Muscle layer of duodenum (tissue), 2 donors: ENCODE measurements around the gene CLEC2A.
"Not testable (repeated sequence)": the region's sequence is repeated elsewhere in the genome, so short reads cannot be mapped to it uniquely, and the experiment has no call there.

Experiments
- H3K27ac ChIP-seq: one replicate; pipeline ENCODE4 v1.7.0; 2013; ENCODE audit warnings: mild to moderate bottlenecking, low read length
- H3K27me3 ChIP-seq: one replicate; pipeline ENCODE4 v1.7.0; 2013; ENCODE audit warnings: low read depth, mild to moderate bottlenecking, control low read depth, low read length
- H3K36me3 ChIP-seq, 2 donors: one replicate each; pipeline ENCODE4 v1.7.0; 2013; ENCODE audit warnings: low read length in 2 of 2, control low read depth in 1 of 2, mild to moderate bottlenecking in 1 of 2; ENCODE audit not compliant: insufficient read depth in 2 of 2, control insufficient read depth in 1 of 2
- H3K4me1 ChIP-seq, 2 donors: one replicate each; pipeline ENCODE4 v1.7.0; 2013; ENCODE audit warnings: low read length in 2 of 2, mild to moderate bottlenecking in 2 of 2, control low read depth in 1 of 2, moderate library complexity in 1 of 2; ENCODE audit not compliant: insufficient read depth in 2 of 2, control insufficient read depth in 1 of 2
- H3K4me3 ChIP-seq, 2 donors: one replicate each; pipeline ENCODE4 v1.7.0; 2013; ENCODE audit warnings: low read length in 2 of 2, low read depth in 1 of 2, mild to moderate bottlenecking in 1 of 2
- H3K9me3 ChIP-seq, 2 donors: one replicate each; pipeline ENCODE4 v1.7.0; 2013; ENCODE audit warnings: low read length in 2 of 2, control low read depth in 1 of 2, mild to moderate bottlenecking in 1 of 2; ENCODE audit not compliant: control insufficient read depth in 1 of 2
- donor health status: healthy.

The CLEC2A gene

DNA sequence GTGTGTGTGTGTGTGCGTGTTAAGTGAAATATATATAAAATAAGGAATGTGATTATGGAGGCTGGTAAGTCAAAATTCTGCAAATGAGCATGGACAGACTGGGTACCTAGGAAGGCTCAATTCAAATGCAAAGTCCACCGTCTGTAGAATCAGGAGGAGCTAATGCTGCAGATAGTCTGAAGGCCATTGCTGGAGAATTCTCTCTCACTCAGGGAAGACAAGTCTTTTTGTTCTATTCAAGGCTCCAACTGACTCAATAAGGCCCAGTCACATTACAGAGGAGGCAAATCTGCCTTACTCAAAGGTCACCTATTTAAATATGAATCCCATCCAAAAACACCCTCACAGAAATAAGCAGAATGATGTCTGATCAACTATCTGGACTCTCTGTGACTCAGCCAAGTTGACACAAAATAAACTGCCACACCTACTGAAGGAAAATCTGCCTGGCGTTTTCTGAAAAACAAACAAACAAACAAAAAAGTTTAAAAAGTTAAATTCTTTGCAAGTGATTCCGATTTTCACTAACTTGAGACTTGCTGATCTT is 51.6 kb downstream of the CLEC2A start:
- Histone ChIP-seq H3K4me1 (no peaks in the 10 kb centered on the region), H3K36me3 (no peaks in the 10 kb centered on the region), H3K4me3 (no peak overlapping the region), H3K27ac (no peak overlapping the region), H3K27me3 (no peaks in the 10 kb centered on the region), H3K9me3 (no peaks in the 10 kb centered on the region)

DNA sequence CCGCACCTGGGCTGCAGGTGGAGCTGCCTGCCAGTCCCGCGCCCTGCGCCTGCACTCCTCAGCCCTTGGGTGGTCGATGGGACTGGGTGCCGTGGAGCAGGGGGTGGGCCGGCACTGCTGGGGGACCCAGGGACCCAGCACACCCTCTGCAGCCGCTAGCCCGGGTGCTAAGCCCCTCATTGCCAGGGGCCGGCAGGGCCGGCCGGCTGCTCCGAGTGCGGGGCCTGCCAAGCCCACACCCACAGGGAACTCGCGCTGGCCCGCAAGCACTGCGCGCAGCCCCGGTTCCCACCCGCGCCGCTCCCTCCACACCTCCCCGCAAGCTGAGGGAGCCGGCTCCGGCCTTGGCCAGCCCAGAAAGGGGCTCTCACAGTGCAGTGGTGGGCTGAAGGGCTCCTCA is 56.0 kb downstream of the CLEC2A start:
- H3K36me3 ChIP-seq, H3K4me3 ChIP-seq, H3K9me3 ChIP-seq, H3K27ac ChIP-seq, H3K4me1 ChIP-seq, H3K27me3 ChIP-seq: not testable (repeated sequence)

DNA sequence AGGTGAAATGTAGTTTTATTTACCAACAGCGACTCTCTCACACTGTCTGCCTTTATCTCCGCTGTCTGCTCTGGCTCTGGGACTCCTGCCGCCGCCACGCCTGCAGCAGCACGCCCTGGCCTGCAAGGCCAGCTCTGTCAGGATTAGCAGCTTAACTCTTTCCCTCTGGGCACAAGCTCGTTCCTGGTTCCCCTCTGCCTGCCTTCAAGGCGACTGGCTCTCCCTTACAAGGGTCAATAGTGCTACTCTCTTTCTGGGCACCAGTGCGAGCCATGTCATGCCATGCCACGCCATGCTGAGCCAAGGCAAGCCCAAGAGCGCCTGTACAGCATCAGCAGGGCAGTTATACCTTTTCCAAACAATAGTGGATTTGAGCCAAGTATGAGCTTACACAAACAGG is 59.4 kb downstream of the CLEC2A start:
- Histone ChIP-seq H3K4me1 (no peaks in the 10 kb centered on the region), H3K27ac (no peak overlapping the region), H3K27me3 (no peaks in the 10 kb centered on the region), H3K9me3 (no peaks in the 10 kb centered on the region), H3K4me3 (no peak overlapping the region), H3K36me3 (no peaks in the 10 kb centered on the region)

DNA sequence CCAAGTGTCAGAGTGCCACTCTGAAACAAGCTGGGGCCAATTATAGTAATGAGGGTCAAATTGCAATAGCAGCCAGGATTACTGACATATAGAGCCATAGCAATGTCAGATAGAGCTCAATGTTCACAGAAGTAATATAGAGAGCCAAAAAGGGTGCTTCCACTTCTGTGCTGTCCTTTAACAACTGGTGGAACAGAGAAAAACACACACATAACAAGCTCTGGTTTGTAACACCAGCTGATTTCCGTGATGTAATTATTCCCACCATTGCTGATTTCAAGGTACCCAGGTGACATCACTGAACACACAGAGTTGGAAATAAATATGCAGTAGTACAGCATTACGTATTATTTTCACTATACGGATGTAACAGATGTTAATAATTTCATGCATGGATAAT is 60.0 kb downstream of the CLEC2A start:
- H3K27me3 ChIP-seq = no peaks in the 10 kb centered on the region
- H3K9me3 ChIP-seq = no peaks in the 10 kb centered on the region
- no peaks in the 10 kb centered on the region for H3K4me1 ChIP-seq
- H3K36me3 ChIP-seq = no peaks in the 10 kb centered on the region
- no peak overlapping the region for H3K4me3 ChIP-seq
- no peak overlapping the region for H3K27ac ChIP-seq

DNA sequence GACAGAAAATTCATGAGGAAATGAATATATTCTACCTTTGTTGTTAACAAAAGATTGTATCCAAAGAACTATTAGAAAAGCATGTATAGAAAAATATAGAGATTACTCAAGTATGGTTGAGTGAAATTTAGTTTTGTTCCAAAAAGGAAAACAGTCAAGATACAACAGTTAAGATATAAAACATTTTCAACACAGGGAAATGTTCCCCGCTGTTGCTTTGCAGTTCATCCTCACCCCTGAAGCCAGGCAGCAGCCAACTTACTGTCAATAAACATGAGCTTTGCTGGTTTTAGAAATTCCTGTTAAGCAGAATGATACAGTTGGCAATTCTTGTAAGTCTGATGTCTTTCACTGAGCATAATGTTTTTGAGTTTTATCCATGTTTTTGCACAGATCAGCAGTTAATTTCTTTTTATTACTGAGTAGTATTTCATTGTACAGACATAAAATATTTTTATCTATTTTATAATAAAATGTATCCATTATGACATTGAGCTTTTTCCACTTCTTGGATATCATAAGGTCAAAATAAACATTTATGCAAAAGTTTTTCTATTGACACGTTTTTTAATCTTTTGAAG is 61.8 kb downstream of the CLEC2A start:
- Histone ChIP-seq H3K4me1 (no peaks in the 10 kb centered on the region), H3K9me3 (no peaks in the 10 kb centered on the region), H3K4me3 (peak overlapping the region; percentile 58 to 71), H3K36me3 (no peaks in the 10 kb centered on the region), H3K27me3 (no peaks in the 10 kb centered on the region), H3K27ac (peak overlapping the region; percentile 96)

DNA sequence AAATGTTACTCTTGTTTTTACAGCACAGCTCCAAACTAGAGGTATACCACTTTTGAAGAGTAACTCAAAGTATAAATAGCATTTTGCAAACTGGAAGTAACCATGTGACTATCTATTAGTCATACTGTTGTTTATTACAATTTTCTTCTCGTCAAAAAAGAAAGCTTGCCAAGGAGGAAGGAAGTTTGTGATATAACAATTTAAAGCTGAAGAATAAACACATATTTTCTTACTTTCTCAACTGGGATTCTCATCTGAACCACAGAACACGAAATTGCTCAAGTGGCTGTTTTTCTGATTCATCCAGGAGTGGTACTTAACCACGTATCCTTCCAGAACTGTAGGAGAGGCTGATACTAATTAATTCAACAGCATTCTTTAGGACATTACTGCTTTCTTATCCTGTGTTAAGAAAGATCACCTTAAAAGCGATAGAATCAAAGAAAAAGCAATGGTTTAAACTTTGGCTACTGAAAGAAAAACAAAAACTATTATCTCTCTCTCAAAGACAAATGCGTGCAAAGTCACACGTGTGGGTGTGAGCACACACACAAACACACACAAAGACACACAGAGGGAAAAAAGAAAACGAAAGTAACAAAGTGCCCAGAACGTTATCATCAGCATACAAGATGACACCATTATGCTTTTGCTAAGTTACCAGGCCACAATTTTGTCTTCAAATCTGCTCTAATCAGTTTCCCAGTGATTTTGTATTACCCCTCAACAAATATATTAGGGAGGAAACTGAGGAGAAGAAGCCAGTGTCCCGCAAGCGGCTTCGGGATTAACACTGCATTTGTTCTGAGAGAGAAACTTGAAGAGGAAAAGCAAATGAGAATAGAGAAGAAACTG is 62.6 kb downstream of the CLEC2A start, which contains the start of gene CLEC2B:
Gene CLEC2B (minus strand): TSS at position 48 of the 855 bp plus-strand sequence.
- Histone ChIP-seq H3K4me3 (peak within 1 kb of the TSS; percentile 58 to 71), H3K36me3 (no peaks in the 10 kb centered on the region), H3K4me1 (no peaks in the 10 kb centered on the region), H3K27me3 (no peaks in the 10 kb centered on the region), H3K9me3 (no peaks in the 10 kb centered on the region), H3K27ac (peak within 1 kb of the TSS; percentile 96)

DNA sequence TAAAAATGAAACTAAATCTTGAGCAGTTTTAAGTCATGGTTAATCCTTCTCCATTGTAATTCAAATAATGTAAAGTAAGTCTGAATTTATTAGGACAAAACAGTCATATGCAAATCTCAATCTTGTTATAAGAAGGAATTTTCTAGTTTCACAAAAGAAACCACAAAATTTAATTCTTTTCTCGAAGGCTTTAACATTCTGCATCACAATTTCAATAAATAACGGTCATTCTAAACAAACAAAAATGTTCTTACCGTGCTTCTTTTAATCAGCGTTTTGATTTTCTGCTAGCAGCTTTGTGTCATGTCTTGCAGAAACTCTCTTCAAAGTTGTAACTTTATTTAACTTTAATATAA is 63.2 kb downstream of the CLEC2A start:
- Histone ChIP-seq H3K4me1 (no peaks in the 10 kb centered on the region), H3K27me3 (no peaks in the 10 kb centered on the region), H3K36me3 (no peaks in the 10 kb centered on the region), H3K9me3 (no peaks in the 10 kb centered on the region), H3K4me3 (peak overlapping the region; percentile 58 to 71), H3K27ac (peak overlapping the region; percentile 96)

DNA sequence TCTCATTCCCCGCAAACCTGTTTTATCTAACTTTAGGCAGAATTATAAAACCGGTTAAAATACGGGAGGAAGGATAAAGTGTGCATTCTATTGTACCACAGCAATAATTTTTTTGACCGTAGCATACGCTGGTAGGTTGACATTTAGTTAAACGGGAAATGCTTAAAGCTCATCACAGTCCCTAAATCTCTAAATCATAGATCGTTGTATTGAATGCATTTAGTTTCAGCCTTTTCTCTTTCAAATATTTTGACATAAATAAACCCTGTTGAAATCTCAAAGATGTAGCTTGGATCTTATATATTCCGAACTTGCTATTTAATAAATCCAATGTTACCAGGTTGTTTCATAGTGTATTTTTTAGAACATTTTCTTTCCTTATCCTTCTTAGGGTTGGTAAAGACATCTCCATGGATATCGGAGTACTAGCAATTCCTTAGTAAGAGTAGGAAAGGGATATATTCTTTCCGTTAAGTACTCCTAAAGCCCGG is 63.8 kb downstream of the CLEC2A start:
- Histone ChIP-seq H3K27me3 (no peaks in the 10 kb centered on the region), H3K27ac (peak overlapping the region; percentile 96), H3K4me3 (peak overlapping the region; percentile 58 to 71), H3K4me1 (no peaks in the 10 kb centered on the region), H3K36me3 (no peaks in the 10 kb centered on the region), H3K9me3 (no peaks in the 10 kb centered on the region)

DNA sequence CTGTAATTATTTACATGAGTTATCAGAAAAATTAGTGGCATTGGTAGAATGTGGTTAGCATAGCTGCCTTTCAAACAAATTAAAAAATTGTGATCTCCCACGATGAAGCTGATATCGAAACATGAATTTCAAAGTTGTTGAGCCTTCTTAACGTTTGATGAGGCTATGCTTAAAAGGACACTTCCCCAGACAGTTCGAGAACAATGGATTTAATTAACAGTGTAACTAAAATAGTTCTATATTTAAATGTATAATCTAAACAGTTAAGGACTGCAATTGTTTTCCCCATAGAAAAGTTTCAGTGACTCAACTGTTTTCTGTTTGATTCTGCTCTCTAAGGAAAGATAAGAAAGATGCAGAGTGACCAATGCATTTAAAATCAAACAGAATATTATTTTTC is 64.6 kb downstream of the CLEC2A start:
- Histone ChIP-seq H3K27ac (peak overlapping the region; percentile 78), H3K4me3 (peak overlapping the region; percentile 28 to 61)

DNA sequence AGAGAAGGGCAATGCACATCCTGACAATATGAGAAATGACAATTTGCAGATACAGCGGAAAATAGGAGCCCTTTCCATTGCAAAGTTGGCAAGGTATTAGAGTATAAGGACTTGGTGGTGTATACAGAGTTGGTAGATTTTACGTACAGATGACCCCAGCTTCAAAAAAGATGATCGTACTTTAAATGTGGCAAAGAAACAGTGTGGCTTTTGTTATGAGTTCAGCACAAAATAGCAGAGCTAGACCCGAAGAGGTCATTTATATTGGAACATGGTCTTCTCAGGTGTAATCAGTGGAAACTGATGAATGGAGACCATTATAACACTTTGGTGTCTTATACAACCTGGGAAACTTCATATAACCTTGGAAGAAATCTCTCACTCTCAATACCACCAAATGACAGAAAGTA is 65.3 kb downstream of the CLEC2A start:
- Histone ChIP-seq H3K27ac (peak overlapping the region; percentile 78), H3K36me3 (no peaks in the 10 kb centered on the region), H3K27me3 (no peaks in the 10 kb centered on the region), H3K4me1 (no peaks in the 10 kb centered on the region), H3K9me3 (no peaks in the 10 kb centered on the region), H3K4me3 (peak overlapping the region; percentile 36 to 61)

More for the DNA sequence above, 64.6 kb downstream of the CLEC2A start:
- no peaks in the 10 kb centered on the region for H3K27me3 ChIP-seq
- H3K4me1 ChIP-seq = no peaks in the 10 kb centered on the region
- no peaks in the 10 kb centered on the region for H3K36me3 ChIP-seq
- H3K9me3 ChIP-seq = no peaks in the 10 kb centered on the region

DNA sequence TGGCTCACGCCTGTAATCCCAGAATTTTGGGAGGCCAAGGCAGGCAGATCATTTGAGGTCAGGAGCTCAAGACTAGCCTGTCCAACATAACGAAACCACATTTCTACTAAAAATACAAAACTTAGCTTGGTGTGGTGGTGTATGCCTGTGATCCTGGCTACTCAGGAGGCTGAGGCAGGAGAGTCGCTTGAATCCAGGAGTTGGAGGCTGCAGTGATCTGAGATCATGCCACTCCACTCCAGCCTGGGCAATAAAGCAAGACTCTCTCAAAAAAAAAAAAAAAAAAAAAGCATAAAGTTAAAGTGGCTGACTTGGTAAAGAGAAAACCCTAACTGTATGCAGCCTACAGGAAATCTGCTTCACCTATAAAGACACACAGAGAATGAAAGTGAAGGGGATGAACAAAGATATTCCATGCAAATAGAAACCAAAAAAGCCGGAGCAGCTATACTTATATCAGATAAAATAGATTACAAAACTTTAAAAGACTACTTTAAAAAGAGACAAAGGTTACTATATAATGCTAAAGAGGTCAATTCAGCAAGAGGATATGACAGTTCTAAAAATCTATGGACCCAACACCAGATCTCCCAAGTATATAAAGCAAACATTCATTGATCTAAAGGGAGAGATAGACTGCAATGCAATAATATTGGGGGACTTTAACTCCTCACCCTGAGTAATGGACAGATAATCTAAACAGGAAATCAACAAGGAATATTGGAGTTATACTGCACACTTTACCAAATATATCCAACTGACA is 67.1 kb downstream of the CLEC2A start:
- Histone ChIP-seq H3K27ac (peak overlapping the region; percentile 57), H3K4me3 (peak overlapping the region; percentile 42 to 51), H3K36me3 (no peaks in the 10 kb centered on the region), H3K4me1 (no peaks in the 10 kb centered on the region), H3K27me3 (no peaks in the 10 kb centered on the region), H3K9me3 (no peaks in the 10 kb centered on the region)
